B cell (primary cell): ENCODE results near the gene ARPC5L. TPM values are rescaled to one million over a fixed set of nuclear protein-coding genes. Genes with fewer than 3 reads are reported as not detected.

Experiments
- ATAC-seq: fragments of 200-7000 bp; cut with Tn5 transposase; one replicate; pipeline ENCODE4 v1.10.0; 2021; ENCODE audit warnings: low read depth, mild to moderate bottlenecking, moderate number of reproducible peaks, moderate library complexity
- CTCF ChIA-PET: fragments of 350-600 bp; sonication (Branson Sonifier 250); formaldehyde crosslinking; loops from one replicate; lab custom pipeline; 2021; ENCODE audit warnings: antibody characterized with exemption, inconsistent platforms; lab: Charles Lee
- POLR2A ChIA-PET: fragments of 350-600 bp; sonication (Branson Sonifier 250); formaldehyde crosslinking; loops from one replicate; lab custom pipeline; 2021; ENCODE audit warnings: antibody characterized with exemption; lab: Charles Lee
- DNase-seq: peaks from one replicate; pipeline ENCODE4 v3.0.0; 2013
- H2AFZ ChIP-seq: 2 replicates; pipeline ENCODE4 v1.6.1; 2012; ENCODE audit warnings: mild to moderate bottlenecking, low read depth, low read length; ENCODE audit not compliant: insufficient read depth, poor library complexity, severe bottlenecking
- H3K27ac ChIP-seq, 2 donors: 1 replicate in 1 of 2; 2 replicates in 1 of 2; pipeline ENCODE4 v1.5.1; 2012 to 2013; ENCODE audit warnings: low read length in 2 of 2, mild to moderate bottlenecking in 2 of 2, moderate library complexity in 1 of 2
- H3K27me3 ChIP-seq, 4 experiments: fragments of 200-600 bp in 1 of 4; sonication (generic) in 1 of 4; replicated peaks in 1 of 4; 1 replicate in 2 of 4; 2 replicates in 2 of 4; pipeline versions ENCODE4 v1.6.1 to v1.7.0; 2013 to 2016; ENCODE audit warnings: low read length in 3 of 4, mild to moderate bottlenecking in 2 of 4, mixed read lengths in 1 of 4, moderate library complexity in 1 of 4; ENCODE audit not compliant: insufficient read depth in 4 of 4, control insufficient read depth in 3 of 4; ENCODE audit errors: control extremely low read depth in 1 of 4
- H3K36me3 ChIP-seq, 2 experiments: replicated peaks in 1 of 2; 1 replicate in 1 of 2; 2 replicates in 1 of 2; pipeline versions ENCODE4 v1.6.1 to v1.7.1; 2013; ENCODE audit warnings: low read length in 1 of 2; ENCODE audit not compliant: insufficient read depth in 2 of 2, control insufficient read depth in 1 of 2; ENCODE audit errors: control extremely low read depth in 1 of 2, extremely low read depth in 1 of 2
- H3K4me1 ChIP-seq, 2 donors: fragments of 200-600 bp in 1 of 2; sonication (generic) in 1 of 2; 1 replicate in 1 of 2; 2 replicates in 1 of 2; pipeline versions ENCODE4 v1.5.1 to v1.6.1; 2013 to 2017; ENCODE audit warnings: low read length in 2 of 2; ENCODE audit not compliant: control insufficient read depth in 2 of 2, insufficient read depth in 2 of 2
- H3K4me2 ChIP-seq: replicated peaks from 2 replicates; pipeline ENCODE3; 2012; ENCODE audit warnings: mild to moderate bottlenecking, low read depth, low read length; ENCODE audit not compliant: poor library complexity, severe bottlenecking
- H3K4me3 ChIP-seq, 5 experiments: fragments of 200-600 bp in 1 of 5; sonication (generic) in 1 of 5; 1 replicate in 3 of 5; 2 replicates in 2 of 5; pipeline versions ENCODE4 v1.5.1 to v1.7.0; 2011 to 2016; ENCODE audit warnings: low read length in 4 of 5, mild to moderate bottlenecking in 4 of 5, low read depth in 2 of 5, control low read depth in 1 of 5, moderate library complexity in 1 of 5; ENCODE audit not compliant: insufficient read depth in 1 of 5; ENCODE audit errors: control extremely low read depth in 1 of 5, extremely low read depth in 1 of 5
- H3K79me2 ChIP-seq: fragments of 200-600 bp; sonication (generic); one replicate; pipeline ENCODE4 v1.6.0; 2016; ENCODE audit warnings: low read length; ENCODE audit not compliant: control insufficient read depth, insufficient read depth
- H3K9ac ChIP-seq: fragments of 200-600 bp; sonication (generic); 2 replicates; pipeline ENCODE4 v1.6.1; 2017; ENCODE audit warnings: mild to moderate bottlenecking, low read length, moderate library complexity
- H3K9me3 ChIP-seq, 3 donors: one replicate each; pipeline versions ENCODE4 v1.6.1 to v1.7.1; 2013; ENCODE audit warnings: low read length in 2 of 3; ENCODE audit not compliant: control insufficient read depth in 2 of 3, insufficient read depth in 1 of 3; ENCODE audit errors: control extremely low read depth in 1 of 3
- H4K20me1 ChIP-seq: 2 replicates; pipeline ENCODE4 v1.6.0; 2012; ENCODE audit warnings: mild to moderate bottlenecking, low read length; ENCODE audit not compliant: insufficient read depth, control insufficient read depth, poor library complexity, severe bottlenecking
- H3K27ac Mint-ChIP-seq: one replicate; pipeline ENCODE4 v1.8.0; 2021; ENCODE audit warnings: mixed read lengths
- H3K27me3 Mint-ChIP-seq: one replicate; pipeline ENCODE4 v1.8.0; 2021; ENCODE audit warnings: mixed read lengths
- H3K4me1 Mint-ChIP-seq: one replicate; pipeline ENCODE4 v1.8.0; 2021; ENCODE audit warnings: mixed read lengths
- H3K4me3 Mint-ChIP-seq: one replicate; pipeline ENCODE4 v1.8.0; 2021; ENCODE audit warnings: mixed read lengths
- H3K9me3 Mint-ChIP-seq: one replicate; pipeline ENCODE4 v1.8.0; 2022; ENCODE audit warnings: mixed read lengths; ENCODE audit not compliant: insufficient read depth
- CTCF ChIP-seq: fragments of 200-600 bp; IDR thresholded peaks from one replicate; pipeline ENCODE4 v1.8.0; 2022; ENCODE audit warnings: antibody characterized with exemption, mild to moderate bottlenecking
- EZH2 ChIP-seq: IDR thresholded peaks from 2 replicates; pipeline ENCODE4 v1.6.1; 2012; ENCODE audit warnings: borderline replicate concordance, low read depth, mild to moderate bottlenecking, moderate library complexity, low read length; ENCODE audit not compliant: insufficient read depth, poor library complexity, severe bottlenecking
- WGBS: methylation state at CpG from one replicate; pipeline ENCODE4 v1.1.5; 2013; ENCODE audit warnings: missing lambda C conversion rate; ENCODE audit not compliant: insufficient coverage; 5-methylcytosine and 5-hydroxymethylcytosine counted together
- intact Hi-C: fragments of 100-400 bp; cut with micrococcal nuclease; formaldehyde crosslinking; loops from one replicate; pipeline ENCODE4 v1.10.0; 2022
- polyA plus RNA-seq: library from polyadenylated mRNA; depleted of rRNA; stranded (reverse); fragments of >200 nt; gene quantifications from 2 replicates; pipeline ENCODE4 v1.2.3, GENCODE V29; 2012
- total RNA-seq, 2 donors: library from RNA; stranded (reverse); fragments of 120-200 nt in 1 of 2; gene quantifications; 1 replicate in 1 of 2; 2 replicates in 1 of 2; pipeline versions ENCODE4 v1.2.3 to v1.2.4, GENCODE V29; 2013 to 2022

The ARPC5L gene
- total and polyA plus RNA-seq, 2 donors (not counting 1 experiment from before 2014, with no cell fraction given), result 37.3 to 66.3 TPM

GRCh38 chr9:124906966-124907365, 45.0 kb downstream of the ARPC5L start:
- H4K20me1 ChIP-seq, result no peaks in the 10 kb centered on the region
- H3K27me3 Mint-ChIP-seq, result no peaks in the 10 kb centered on the region
- DNase-seq (no peak), ATAC-seq (no peak)
- intact Hi-C loops, result no loop called here
- H3K27ac ChIP-seq, result no peak overlapping the region
- TF ChIP-seq CTCF (no peak), EZH2 (no peak)
- no peaks in the 10 kb centered on the region for H3K9me3 ChIP-seq
- no peak overlapping the region for H3K4me3 Mint-ChIP-seq
- H3K27ac Mint-ChIP-seq, result no peak overlapping the region
- no peaks in the 10 kb centered on the region for H3K4me1 ChIP-seq
- no peak overlapping the region for H3K9ac ChIP-seq
- no peak overlapping the region for H3K4me3 ChIP-seq
- no peaks in the 10 kb centered on the region for H3K79me2 ChIP-seq
- H3K4me1 Mint-ChIP-seq, result no peaks in the 10 kb centered on the region
- CTCF ChIA-PET, result no interaction called here
- peaks cover 0 to 32% of the 10 kb centered on the region in 2 experiments for H3K36me3 ChIP-seq
- H2AFZ ChIP-seq, result no peak overlapping the region
- no peak overlapping the region for H3K4me2 ChIP-seq
- no CpG with 5 or more reads among the region's 1 CpG for WGBS
- H3K9me3 Mint-ChIP-seq, result no peaks in the 10 kb centered on the region
- POLR2A ChIA-PET, result no interaction called here
- H3K27me3 ChIP-seq, result no peaks in the 10 kb centered on the region

- Histone ChIP-seq H4K20me1 (no peaks in the 10 kb centered on the region), H3K4me1 (no peaks in the 10 kb centered on the region), H3K36me3 (peaks cover 0 to 33% of the 10 kb centered on the region in 2 experiments), H2AFZ (no peak overlapping the region), H3K79me2 (no peaks in the 10 kb centered on the region), H3K27ac (no peak overlapping the region), H3K27me3 (no peaks in the 10 kb centered on the region), H3K9ac (no peak overlapping the region), H3K9me3 (no peaks in the 10 kb centered on the region), H3K4me3 (no peak overlapping the region), H3K4me2 (no peak overlapping the region)
- Mint-ChIP-seq H3K9me3 (no peaks in the 10 kb centered on the region), H3K27me3 (no peaks in the 10 kb centered on the region), H3K27ac (no peak overlapping the region), H3K4me1 (no peaks in the 10 kb centered on the region), H3K4me3 (no peak overlapping the region)
- ChIA-PET CTCF (interaction anchor here (0.7 kb wide), 1 partner anchor 358 kb away, joined by 3 read pairs; no protein-coding TSS in a partner anchor), POLR2A (no interaction called here)
- intact Hi-C loops, result no loop called here
- WGBS, result 100% methylated on average over 1 of the region's 2 CpGs
- DNase-seq, result no peak
- TF ChIP-seq CTCF (no peak), EZH2 (no peak)
- ATAC-seq, result no peak
These were observed 46.2 kb downstream of the ARPC5L start for GRCh38 chr9:124908098-124908497.
